Neural crest cell (in vitro differentiated cells): ENCODE measurements around the gene CLOCK. TPM values are rescaled to one million over a fixed set of nuclear protein-coding genes. Genes with fewer than 3 reads are reported as not detected.
"Not testable (repeated sequence)": the region's sequence is repeated elsewhere in the genome, so short reads cannot be mapped to it uniquely, and the experiment has no call there.

Experiments
- DNase-seq: peaks from one replicate; pipeline ENCODE4 v3.0.0; 2021; ENCODE audit warnings: low read depth, mixed read lengths, low spot score
- H3K27ac Mint-ChIP-seq: one replicate; pipeline ENCODE4 v1.8.0; 2021; ENCODE audit warnings: mild to moderate bottlenecking, mixed read lengths; ENCODE audit not compliant: unreplicated experiment
- H3K27me3 Mint-ChIP-seq: 2 replicates; pipeline ENCODE4 v1.8.0; 2021; ENCODE audit warnings: low read depth, mild to moderate bottlenecking, mixed read lengths
- H3K36me3 Mint-ChIP-seq: 2 replicates; pipeline ENCODE4 v1.8.0; 2021; ENCODE audit warnings: low read depth, mild to moderate bottlenecking, mixed read lengths
- H3K4me1 Mint-ChIP-seq: 2 replicates; pipeline ENCODE4 v1.8.0; 2021; ENCODE audit warnings: mixed read lengths
- H3K4me3 Mint-ChIP-seq: one replicate; pipeline ENCODE4 v1.8.0; 2021; ENCODE audit warnings: mild to moderate bottlenecking, mixed read lengths
- H3K9me3 Mint-ChIP-seq: 2 replicates; pipeline ENCODE4 v1.8.0; 2021; ENCODE audit warnings: mixed read lengths
- CTCF ChIP-seq: fragments of 200-600 bp; sonication (generic); conservative IDR thresholded peaks from 2 replicates; pipeline ENCODE4 v1.5.0; 2021; ENCODE audit warnings: antibody characterized with exemption, mild to moderate bottlenecking
- long read RNA-seq: library from polyadenylated mRNA; unstranded; transcript quantifications from one replicate; pipeline ENCODE4 v2.0.0, GENCODE V29; 2020
- total RNA-seq: library from RNA; stranded (reverse); gene quantifications from 2 replicates; pipeline ENCODE4 v1.2.1, GENCODE V29; 2021

Gene CLOCK
- total RNA-seq, result 21.6 and 24.2 TPM in 2 replicates
- long read RNA-seq, partial matches to known transcripts, result 9 of 16 reads
- long read RNA-seq, other reads (novel, unspliced or antisense), result 5 of 16 reads

GRCh38 chr4:55546756-55547465 lies at the start of gene CLOCK:
Gene CLOCK, minus strand, starts transcription at chr4:55546909. Its CDS starts 64,124 bp downstream, at chr4:55482785.
- DNase-seq, result peak; percentile 87
- H3K9me3 Mint-ChIP-seq, result no peaks in the 10 kb centered on the region
- peak; percentile 68 for TF ChIP-seq CTCF
- H3K4me1 Mint-ChIP-seq, result peaks cover 40% of the 10 kb centered on the region
- H3K4me3 Mint-ChIP-seq, result peak within 1 kb of the TSS; percentile 96
- no peaks in the 10 kb centered on the region for H3K27me3 Mint-ChIP-seq
- no peaks in the 10 kb centered on the region for H3K36me3 Mint-ChIP-seq
- H3K27ac Mint-ChIP-seq, result peak within 1 kb of the TSS; percentile 96

GRCh38 chr4:55592014-55592413 lies 45.3 kb upstream of the CLOCK start, which contains the start of gene PDCL2:
Gene PDCL2, minus strand, starts transcription at chr4:55592245. Its CDS starts 136 bp downstream, at chr4:55592109.
- H3K4me1 Mint-ChIP-seq, result no peaks in the 10 kb centered on the region
- peaks cover 6% of the 10 kb centered on the region for H3K36me3 Mint-ChIP-seq
- peaks cover 10% of the 10 kb centered on the region for H3K9me3 Mint-ChIP-seq
- no peak within 1 kb of the TSS for H3K4me3 Mint-ChIP-seq
- H3K27ac Mint-ChIP-seq, result no peak within 1 kb of the TSS
- DNase-seq, result no peak
- TF ChIP-seq CTCF, result no peak
- H3K27me3 Mint-ChIP-seq, result no peaks in the 10 kb centered on the region

GRCh38 chr4:55588160-55588559 lies 41.5 kb upstream of the CLOCK start:
- H3K27ac Mint-ChIP-seq, result no peak overlapping the region
- H3K9me3 Mint-ChIP-seq, result peaks cover 16% of the 10 kb centered on the region
- H3K27me3 Mint-ChIP-seq, result no peaks in the 10 kb centered on the region
- TF ChIP-seq CTCF, result no peak
- no peak for DNase-seq
- H3K36me3 Mint-ChIP-seq, result peaks cover 7% of the 10 kb centered on the region
- H3K4me3 Mint-ChIP-seq, result no peak overlapping the region
- no peaks in the 10 kb centered on the region for H3K4me1 Mint-ChIP-seq

- H3K4me1 Mint-ChIP-seq, H3K27me3 Mint-ChIP-seq, H3K4me3 Mint-ChIP-seq, DNase-seq, H3K27ac Mint-ChIP-seq: not testable (repeated sequence)
- H3K9me3 Mint-ChIP-seq, result peaks cover 14% of the 10 kb centered on the region
- H3K36me3 Mint-ChIP-seq, result peaks cover 11% of the 10 kb centered on the region
These were observed 36.1 kb upstream of the CLOCK start for GRCh38 chr4:55582773-55583172.

- Mint-ChIP-seq H3K4me3 (no peak overlapping the region), H3K27ac (no peak overlapping the region), H3K4me1 (no peaks in the 10 kb centered on the region), H3K27me3 (no peaks in the 10 kb centered on the region), H3K9me3 (peaks cover 28% of the 10 kb centered on the region), H3K36me3 (peaks cover 18% of the 10 kb centered on the region)
- DNase-seq, result no peak
- TF ChIP-seq CTCF, result no peak
These were observed 31.8 kb upstream of the CLOCK start for GRCh38 chr4:55578341-55579010.

- H3K27ac Mint-ChIP-seq, result no peak overlapping the region
- TF ChIP-seq CTCF, result no peak
- H3K4me1 Mint-ChIP-seq, result no peaks in the 10 kb centered on the region
- no peaks in the 10 kb centered on the region for H3K27me3 Mint-ChIP-seq
- H3K9me3 Mint-ChIP-seq, result peaks cover 20% of the 10 kb centered on the region
- DNase-seq, result no peak
- H3K36me3 Mint-ChIP-seq, result peaks cover 10% of the 10 kb centered on the region
- no peak overlapping the region for H3K4me3 Mint-ChIP-seq
These were observed 28.8 kb upstream of the CLOCK start for GRCh38 chr4:55575513-55575912.
